NOMO-1 treated with dmso at 0.1 percent for 144 hours (cell line): ENCODE results near the gene LARP1B.
"Not testable (repeated sequence)": the region's sequence is repeated elsewhere in the genome, so short reads cannot be mapped to it uniquely, and the experiment has no call there.

Experiments
- DNase-seq: peaks from one replicate; lab custom pipeline; 2025; ENCODE audit not compliant: unreplicated experiment; lab: John Stamatoyannopoulos, UW

Gene LARP1B

DNA sequence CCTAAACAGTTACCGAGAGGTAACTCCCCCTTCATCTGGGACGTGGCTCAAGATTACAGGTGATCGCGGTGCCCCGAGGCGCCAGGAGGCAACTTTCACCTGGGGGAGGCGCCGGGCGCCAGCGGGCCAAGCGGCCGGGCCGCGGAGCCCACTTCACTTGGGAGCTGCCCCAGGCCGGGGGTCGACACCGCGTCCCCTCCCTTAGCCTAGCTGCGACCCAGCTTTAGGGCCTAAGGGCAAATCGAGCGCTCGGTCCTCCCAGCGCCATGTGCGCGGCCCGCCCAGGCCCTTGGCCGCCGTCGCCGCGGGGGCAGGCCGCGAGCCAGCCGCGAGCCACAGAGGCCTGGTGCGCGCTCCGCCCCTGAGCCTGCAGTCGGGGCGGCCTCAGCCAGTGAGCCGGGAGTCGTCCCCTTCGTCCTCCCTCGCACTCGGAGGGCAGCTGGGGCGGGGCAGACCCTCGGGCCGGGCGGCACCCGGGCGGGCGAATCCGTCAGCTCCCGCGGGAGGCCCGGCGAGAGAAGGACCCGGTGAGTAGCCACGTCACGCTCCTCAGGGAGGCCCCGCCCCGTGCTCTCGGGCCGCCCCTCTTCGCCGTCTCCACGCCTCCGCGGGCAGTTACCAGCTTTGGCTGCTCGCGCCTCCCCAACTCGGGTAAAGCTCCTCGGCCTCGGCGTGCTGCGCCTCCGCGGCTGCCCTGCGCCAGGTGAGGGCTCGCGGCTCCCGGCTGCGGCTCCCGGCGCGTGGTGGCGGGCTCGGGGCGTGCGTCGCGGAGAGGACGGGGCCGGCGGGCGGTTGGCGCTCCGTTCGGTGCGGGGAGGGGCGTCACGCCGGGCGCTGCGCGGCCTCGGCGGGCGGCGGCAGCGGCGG lies at the start of gene LARP1B:
LARP1B (plus strand) TSS at position 614 of the 867 bp plus-strand sequence. CDS start 13,640 bp downstream, outside the sequence.
- DNase-seq, result peak; percentile 92

GRCh38 chr4:128025319-128025718 lies 35.8 kb upstream of the LARP1B start:
- no peak for DNase-seq

DNA sequence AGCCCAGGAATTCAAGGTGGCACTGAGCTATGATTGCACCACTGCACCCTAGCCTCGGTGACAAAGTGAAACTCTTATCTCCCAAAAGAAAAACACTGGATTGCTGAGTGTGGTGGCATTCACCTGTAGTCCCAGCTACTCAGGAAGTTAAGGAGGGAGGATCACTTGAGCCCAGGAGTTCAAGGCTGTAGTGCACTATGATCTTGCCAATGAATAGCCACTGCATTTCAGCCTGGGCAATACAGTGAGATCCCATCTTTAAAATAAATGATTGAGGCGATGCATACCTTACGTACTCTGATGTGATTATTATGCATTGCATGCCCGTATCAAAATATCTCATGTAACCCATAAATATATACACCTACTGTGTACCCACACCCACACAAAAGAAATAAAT lies 31.2 kb upstream of the LARP1B start:
- no peak for DNase-seq

DNA sequence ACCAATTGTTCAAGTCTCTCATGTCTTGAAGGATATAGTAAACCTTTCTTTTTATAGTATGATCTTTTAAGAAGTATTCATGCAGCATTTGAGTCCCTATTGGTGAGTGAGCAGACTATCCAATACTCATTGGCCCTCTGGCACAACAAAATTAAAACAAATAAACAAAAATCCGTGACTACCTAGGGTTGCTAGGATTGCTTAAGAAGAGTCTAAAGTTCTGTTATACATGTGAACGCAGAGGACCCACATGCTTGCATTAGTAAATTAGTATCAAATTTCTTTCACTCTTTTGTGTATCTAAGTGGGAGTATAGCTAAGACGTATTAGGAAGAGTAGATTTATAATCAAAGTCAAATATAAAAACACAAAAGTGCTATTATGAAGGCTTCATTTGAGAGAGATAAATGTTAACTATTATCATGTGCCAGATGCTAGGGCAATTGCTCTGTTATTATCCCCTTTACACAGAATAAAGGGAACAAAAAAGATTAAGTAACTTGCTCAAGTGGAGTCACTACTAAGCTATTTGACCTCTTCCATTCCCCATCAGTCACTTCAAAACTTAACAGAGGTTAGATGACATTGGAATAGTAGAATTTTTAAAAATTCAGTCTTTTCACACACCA lies 29.2 kb upstream of the LARP1B start:
- DNase-seq, result no peak

- DNase-seq, result no peak
These were observed 21.5 kb upstream of the LARP1B start for GRCh38 chr4:128039568-128039967.

GRCh38 chr4:128047019-128047418 lies 14.1 kb upstream of the LARP1B start:
- not testable (repeated sequence) for DNase-seq

- not testable (repeated sequence) for DNase-seq
These were observed 13.6 kb upstream of the LARP1B start for GRCh38 chr4:128047514-128047913.

DNA sequence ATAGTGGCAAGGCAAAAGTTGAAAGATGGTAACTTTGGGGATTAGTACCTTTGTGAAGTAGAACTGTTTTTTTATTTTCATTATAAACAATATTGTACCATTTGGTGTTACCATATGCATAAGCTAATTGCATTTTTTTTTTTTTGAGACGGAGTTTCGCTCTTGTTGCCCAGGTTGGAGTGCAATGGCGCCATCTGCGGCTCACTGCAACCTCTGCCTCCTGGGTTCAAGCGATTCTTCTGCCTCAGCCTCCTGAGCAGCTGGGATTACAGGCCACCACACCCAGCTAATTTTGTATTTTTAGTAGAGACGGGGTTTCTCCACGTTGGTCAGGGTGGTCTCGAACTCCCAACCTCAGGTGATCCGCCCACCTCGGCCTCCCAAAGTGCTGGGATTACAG lies 9.9 kb upstream of the LARP1B start:
- DNase-seq, result not testable (repeated sequence)

DNA sequence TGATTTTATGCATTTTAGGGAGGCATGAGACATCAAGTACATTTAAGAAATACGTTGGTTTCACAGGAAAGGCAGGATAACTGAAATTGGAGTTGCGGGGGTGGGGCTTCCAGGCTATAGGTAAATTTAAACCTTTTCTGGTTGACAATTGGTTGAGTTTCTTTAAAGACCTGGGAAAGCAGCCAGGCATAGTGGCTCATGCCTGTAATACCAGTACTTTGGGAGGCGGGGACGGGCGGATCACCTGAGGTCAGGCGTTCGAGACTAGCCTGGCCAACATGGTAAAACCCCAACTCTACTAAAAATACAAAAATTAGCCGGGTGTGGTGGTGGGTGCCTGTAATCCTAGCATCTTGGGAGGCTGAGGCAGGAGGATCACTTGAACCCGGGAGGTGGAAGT lies 6.2 kb upstream of the LARP1B start:
- not testable (repeated sequence) for DNase-seq

DNA sequence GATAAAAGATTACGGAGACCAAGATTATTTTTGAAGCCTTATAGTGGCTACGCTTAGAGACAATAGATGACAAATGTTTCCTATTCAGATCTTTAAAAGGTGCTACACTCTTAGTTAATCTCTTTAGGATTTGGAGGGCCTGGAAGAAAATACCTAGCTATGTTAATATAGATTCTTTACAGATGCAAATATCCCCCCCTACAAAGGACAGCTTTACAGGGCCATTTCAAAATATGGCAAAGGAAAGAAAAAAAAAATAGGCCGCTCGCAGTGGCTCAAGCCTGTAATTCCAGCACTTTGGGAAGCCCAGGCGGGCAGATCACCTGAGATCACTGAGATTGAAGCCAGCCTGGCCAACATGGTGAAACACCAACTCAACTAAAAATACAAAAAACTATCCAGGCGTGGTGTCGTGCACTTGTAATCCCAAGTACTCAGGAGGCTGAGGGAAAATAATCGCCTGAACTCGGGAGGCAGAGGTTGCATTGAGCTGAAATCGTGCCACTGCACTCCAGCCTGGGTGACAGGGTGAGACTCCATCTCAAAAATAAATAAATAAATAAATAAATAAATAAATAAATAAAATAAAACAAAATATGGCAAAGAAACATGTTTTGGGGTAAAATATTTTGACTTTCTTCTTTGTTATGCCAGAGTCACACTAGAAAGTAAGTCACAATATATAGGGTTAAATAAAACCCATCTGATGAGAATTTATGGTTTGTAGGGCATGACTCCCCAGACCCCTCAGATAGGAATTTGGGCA lies 5.5 kb upstream of the LARP1B start:
- DNase-seq, result not testable (repeated sequence)

- DNase-seq, result no peak
These were observed 4.7 kb upstream of the LARP1B start for GRCh38 chr4:128056396-128056795.

DNA sequence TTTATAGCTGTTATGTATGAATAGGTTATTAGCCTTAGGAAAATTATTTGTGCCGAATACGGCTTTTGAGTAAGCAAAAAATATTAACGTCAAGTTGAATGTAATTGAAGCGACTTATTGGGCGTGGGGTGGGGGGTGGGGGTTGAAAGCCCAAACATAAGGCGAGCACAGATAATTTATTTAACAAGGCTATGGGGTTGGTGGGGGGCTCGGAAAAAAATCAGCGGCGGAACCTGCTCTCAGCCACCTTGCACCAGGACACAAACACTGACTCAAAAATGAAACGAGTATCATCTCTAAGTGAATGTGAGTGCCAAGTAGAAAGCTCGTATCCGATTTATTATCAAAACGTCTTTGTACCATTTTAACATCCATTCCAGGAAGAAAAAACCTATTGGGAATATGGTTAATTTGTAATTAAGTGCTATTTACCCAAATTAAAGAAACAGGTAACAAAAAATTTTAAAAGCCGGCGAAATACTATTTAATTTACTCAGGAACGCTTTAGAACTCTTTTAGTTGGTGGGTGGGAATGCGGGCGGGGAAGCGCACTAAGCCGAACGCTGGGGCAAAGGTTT lies 902 bp upstream of the LARP1B start:
- no peak for DNase-seq

GRCh38 chr4:128061566-128062536 lies 739 bp downstream of the LARP1B start:
- DNase-seq, result peak; percentile 29

- not testable (repeated sequence) for DNase-seq
These were observed 5.3 kb downstream of the LARP1B start for GRCh38 chr4:128066453-128066820.

DNA sequence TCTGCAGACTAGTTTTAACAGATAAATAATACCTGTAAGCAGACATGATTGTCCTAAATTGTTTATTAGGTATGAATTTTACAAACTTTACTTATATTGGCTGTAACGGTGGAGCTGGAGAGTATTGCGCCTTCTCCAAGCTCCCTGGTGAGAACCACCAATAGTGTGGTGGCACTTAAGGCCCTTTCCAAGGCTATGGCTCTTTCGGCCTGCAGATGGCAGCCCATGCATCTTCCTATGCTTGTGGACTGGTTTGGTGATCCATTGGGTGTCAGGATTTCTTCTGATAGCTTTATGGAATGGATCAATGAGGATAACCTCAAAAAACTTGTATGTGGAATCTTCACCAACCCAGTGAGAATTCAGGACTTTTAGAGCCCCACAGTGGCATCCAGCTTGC lies 7.8 kb downstream of the LARP1B start:
- no peak for DNase-seq

DNA sequence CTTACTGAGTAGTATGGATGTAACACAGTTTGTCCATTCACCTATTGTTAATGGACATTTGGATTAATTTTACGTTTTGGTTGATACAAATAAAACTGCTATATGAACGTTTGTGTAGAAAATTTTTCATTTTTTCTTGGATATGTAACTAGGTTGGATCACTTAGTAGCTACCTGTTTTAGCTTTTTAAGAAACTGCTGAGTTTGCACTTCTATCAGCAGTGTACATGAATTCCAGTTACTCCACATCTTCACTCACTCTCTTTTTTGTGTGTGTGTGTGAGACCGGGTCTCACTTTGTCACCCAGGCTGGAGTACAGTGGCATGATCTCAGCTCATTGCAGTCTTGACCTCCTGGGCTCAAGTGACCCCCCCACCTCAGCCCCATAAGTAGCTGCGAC lies 15.4 kb downstream of the LARP1B start:
- DNase-seq, result no peak

- not testable (repeated sequence) for DNase-seq
These were observed 34.2 kb downstream of the LARP1B start for GRCh38 chr4:128095293-128095692.

DNA sequence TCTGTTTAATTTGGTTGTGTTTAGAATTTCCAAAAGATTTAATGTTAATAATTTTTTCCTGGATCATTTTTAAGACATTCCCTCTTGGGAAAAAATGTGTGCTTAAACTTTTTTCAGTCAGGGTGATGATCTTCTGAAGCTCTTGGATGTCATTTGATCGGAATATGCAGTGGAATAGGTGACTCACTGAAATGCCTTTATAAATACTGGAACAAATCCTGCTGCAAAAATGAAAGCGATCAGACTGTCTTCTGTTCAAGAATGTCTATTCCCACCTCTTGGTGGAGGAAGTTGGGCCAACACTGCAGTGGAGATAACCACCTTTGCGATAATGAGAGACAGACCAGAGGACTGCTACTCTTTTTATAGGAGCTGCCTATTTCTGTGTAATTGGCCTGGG lies 46.7 kb downstream of the LARP1B start:
- no peak for DNase-seq

- DNase-seq, result no peak
These were observed 61.9 kb downstream of the LARP1B start for GRCh38 chr4:128123036-128123435.

GRCh38 chr4:128130621-128131020 lies 69.5 kb downstream of the LARP1B start:
- DNase-seq, result no peak
